Hepatic stellate cell (primary cell): ENCODE results near the gene KCNJ14.

Experiments
- DNase-seq: peaks from one replicate; pipeline ENCODE4 v3.0.0; 2011; ENCODE audit warnings: low spot score

The KCNJ14 gene

DNA sequence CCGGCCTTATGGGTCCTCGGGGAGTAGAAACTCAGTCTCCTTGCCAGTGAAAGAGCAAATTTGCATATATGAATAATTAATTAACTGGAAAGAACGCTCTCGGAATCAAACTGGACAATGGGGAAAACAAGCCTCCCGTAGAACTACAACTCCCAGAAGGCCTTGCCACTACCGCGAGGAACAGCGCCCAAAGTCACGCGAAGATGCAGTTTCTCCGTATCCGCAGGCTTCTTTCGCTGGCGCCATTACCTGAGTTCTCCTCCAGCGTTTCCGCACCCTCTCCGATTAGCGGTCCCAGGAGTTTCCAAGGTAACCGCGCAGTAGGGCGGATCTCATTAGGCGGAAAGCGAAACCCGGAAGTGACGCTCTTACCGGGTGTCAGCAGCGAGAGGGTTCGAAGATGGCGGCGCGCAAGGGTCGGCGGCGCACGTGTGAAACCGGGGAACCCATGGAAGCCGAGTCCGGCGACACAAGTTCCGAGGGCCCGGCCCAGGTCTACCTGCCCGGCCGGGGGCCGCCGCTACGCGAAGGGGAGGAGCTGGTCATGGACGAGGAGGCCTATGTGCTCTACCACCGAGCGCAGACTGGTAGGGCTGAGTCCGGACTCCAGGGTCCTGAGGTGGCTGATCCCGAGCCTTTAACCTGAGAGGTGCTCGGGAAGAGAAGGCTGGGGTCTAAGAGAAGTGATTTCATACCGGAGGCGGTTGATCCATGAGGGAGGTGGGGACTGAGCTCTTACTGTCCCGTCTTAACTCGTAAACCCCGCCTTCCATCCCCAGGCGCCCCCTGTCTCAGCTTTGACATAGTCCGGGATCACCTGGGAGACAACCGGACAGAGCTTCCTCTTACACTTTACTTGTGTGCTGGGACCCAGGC lies 9.5 kb upstream of the KCNJ14 start, which contains the start of gene GRWD1:
Gene GRWD1, plus strand, starts transcription at position 378 of the 876 bp plus-strand sequence. Its CDS starts 23 bp downstream, at position 401.
- peak; percentile 98 for DNase-seq

DNA sequence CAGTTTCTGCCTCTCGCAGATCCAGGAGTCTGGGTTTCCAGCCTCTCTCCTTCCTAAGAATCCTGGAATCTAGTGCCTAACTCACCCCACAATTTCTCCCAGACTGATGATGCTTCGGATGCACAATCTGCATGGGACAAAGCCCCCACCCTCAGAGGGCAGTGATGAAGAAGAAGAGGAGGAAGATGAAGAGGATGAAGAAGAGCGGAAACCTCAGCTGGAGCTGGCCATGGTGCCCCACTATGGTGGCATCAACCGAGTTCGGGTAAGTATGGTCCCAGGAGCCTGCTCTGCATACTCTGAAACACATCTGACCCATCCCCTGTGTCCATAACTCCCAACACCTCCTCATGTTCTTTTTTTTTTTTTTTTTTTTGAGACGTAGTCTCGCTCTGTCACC lies 8.8 kb upstream of the KCNJ14 start:
- DNase-seq = no peak

DNA sequence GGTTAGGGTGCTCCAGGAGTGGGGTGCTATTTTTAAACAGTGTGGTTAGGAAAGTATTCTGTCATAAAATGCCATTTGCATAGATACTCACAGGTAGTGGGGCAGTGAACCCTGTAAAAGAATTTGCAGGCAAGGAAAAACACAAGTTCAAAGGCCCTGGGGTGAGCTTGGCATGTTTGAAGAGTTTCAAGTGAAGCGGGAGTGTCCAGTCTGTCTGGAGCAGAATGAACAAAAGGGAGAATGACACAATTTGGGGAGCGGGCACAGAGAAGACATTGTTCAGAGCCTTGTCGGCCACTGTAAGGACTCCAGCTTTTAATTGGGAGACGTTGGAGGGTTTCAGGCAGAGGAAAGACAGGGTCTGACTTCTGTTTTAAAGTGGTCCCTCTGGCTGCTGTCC lies 6.8 kb upstream of the KCNJ14 start:
- no peak for DNase-seq

DNA sequence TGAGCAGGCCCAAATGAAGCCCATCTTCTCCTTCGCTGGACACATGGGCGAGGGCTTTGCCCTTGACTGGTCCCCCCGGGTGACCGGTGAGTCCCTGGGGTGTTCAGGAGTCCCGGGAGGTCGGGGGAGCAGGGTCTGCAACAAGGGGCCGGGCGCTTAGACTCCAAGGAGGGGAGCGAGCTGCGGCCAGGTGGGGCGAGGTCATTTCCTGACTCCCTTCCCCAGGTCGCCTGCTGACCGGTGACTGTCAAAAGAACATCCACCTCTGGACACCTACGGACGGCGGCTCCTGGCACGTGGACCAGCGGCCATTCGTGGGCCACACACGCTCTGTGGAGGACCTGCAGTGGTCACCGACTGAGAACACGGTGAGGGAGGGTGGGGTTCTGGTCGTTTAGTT lies 4.9 kb upstream of the KCNJ14 start:
- DNase-seq = no peak

DNA sequence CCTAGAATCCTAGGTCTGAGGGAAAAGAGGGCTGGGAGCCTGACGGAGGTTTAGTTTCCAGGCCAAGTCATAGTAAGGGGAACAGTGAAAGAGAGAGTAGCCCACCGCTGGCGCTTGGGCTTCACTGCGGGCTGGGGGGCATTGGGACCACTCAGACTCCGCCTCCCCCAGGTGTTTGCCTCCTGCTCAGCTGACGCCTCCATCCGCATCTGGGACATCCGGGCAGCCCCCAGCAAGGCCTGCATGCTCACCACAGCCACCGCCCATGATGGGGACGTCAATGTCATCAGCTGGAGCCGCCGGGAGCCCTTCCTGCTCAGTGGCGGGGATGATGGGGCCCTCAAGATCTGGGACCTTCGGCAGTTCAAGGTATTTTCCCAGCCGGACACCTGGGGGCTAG lies 4.5 kb upstream of the KCNJ14 start:
- no peak for DNase-seq

DNA sequence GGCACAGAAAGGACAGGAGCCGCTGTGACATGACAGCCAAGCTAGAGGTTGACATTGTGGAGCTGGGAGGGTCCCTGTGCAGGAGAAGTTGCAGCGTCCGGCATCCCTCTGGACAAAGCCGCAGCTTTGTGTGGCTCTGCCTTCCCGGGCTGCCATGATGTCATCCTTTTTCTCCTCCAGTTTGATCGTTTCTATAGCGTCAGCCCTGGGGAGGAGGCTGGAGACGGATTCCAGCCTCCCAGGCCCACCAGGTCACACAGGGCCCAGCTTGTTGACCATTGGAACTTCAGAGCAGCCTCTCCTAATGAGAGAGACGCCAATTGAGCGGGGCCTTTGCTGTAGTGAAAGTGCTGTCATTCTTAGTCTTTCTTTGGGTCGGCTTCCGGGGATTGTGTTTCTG lies 3.8 kb upstream of the KCNJ14 start:
- no peak for DNase-seq

DNA sequence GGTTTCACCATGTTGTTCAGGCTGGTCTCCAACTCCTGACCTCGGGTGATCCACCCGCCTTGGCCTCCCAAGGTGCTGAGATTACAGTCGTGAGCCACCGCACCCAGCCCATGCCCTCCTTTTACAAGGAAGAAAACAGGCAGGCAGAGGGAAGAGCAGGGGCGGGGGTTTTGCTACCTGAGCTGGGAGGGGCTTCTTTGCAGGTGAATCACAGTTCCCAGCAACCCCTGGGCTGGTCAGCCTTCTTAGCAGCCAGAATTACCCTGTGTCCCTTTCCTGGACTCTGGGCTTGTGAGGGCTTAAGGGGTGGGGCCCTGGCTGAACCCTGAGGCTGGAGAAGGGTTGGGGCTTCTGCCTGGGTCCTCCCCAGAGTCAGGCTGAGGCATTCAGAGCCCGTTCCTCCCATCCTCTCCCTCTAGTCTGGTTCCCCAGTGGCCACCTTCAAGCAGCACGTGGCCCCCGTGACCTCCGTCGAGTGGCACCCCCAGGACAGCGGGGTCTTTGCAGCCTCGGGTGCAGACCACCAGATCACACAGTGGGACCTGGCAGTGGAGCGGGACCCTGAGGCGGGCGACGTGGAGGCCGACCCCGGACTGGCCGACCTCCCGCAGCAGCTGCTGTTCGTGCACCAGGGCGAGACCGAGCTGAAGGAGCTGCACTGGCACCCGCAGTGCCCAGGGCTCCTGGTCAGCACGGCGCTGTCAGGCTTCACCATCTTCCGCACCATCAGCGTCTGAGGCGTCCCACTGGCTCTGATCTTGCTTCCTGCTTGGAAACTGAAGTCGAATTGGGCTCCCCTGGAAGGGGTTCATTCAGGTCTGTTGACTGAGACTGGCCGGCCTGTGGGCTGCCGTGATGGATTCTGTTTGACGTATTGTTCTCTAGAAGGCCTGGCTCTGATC lies 2.8 kb upstream of the KCNJ14 start:
- DNase-seq = no peak

DNA sequence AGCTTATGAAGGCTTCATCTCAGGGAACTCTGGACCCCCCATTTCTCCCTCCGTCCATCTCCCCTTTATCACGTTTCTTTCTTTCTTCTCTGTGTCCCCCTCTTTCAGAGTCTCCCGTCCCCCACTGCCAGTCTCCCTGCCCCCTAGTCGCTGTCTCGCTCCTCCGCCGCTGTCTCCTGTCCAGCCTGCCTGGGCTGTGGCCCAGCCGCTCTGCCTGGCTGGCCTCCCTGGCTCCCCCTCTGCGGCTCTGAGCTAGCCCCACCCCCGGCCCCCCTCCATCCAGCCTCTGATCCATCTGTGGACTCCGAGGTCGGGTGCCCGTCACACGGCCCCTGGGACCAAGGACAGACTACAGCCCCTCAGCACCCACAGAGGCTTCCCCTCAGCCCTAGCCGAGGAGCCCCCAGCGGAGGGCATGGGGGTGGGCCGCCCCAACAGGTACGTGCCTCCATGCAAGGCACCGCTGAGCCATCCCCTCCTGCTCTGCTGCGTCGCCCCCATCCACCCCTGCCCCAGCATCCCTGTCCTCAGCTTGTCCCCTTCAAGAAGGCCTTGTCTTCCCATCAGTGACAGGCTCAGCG lies 1.1 kb upstream of the KCNJ14 start:
- DNase-seq = no peak

DNA sequence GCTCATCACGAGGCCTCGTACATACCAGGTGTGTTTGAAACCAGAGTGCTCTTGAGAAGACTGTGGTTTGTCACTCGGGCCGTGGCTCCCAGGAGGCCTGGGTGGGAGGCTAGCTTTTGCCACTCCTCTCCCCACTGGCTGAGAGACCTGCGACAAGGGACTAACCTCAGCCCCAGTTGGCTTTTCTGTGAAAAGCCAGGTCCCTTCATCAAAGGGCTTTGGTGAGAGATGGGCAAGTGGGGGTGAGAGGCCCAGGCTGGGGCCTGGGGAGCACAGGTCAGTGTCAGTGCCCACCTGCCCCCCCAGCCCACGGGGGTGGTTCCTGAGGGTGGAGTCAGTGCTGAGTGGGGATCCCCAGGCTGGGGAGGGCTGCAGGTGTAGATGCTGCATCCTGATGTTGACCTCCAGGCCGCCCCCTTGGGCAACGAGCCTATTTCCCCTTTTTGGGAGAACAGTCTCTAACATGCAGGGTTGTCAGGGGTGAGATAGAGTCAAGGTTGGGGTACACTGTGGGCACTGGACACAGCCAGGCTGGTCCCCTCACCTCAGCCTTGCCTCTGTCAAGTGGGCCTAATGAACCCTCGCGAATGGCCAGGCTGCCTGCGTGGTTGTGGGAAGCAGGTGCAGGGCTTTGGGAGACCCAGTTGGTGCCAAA lies 661 bp downstream of the KCNJ14 start:
- no peak for DNase-seq

DNA sequence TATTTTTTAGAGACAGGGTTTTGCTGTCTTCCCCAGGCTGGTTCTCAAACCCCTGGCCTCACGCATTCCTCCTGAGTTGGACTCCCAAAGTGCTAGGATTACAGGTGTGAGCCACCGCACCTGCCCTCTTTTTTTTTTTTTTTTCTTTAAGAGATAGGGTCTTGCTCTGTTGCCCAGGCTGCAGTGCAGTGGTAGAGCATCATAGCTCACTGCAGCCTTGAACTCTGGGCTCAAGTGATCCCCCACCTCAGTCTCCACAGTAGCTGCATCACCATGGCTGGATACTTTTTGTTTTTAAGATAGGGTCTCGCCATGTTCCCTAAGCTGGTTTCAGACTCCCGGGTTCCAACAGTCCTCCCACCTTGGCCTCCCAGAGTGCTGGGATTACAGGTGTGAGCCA lies 1.5 kb downstream of the KCNJ14 start:
- DNase-seq = no peak

DNA sequence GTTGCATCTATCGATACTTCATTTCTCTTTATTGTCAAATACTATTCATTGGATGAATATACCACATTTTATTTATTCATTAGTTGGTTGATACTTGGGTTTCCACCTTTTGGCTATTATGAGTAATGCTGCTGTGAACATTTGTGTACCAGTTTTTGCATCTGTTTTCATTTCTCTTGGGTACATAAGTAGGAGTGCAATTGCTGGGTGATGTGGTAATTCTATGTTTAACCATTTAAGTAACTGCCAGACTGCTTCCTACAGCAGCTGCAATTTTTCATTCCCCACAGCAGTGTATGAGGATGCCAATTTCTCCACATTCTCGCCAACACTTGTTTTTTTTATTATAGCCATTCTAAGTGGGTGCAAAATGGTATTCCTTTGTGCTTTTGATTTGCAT lies 2.6 kb downstream of the KCNJ14 start:
- DNase-seq = no peak

DNA sequence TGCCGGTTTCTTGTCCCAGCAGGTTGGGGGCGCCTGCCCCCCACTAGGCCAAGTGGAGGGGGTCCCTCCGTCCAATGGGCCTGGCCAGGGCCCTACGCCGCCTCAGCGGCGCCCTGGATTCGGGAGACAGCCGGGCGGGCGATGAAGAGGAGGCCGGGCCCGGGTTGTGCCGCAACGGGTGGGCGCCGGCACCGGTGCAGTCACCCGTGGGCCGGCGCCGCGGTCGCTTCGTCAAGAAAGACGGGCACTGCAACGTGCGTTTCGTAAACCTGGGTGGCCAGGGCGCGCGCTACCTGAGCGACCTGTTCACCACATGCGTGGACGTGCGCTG lies 6.2 kb downstream of the KCNJ14 start:
- no peak for DNase-seq

DNA sequence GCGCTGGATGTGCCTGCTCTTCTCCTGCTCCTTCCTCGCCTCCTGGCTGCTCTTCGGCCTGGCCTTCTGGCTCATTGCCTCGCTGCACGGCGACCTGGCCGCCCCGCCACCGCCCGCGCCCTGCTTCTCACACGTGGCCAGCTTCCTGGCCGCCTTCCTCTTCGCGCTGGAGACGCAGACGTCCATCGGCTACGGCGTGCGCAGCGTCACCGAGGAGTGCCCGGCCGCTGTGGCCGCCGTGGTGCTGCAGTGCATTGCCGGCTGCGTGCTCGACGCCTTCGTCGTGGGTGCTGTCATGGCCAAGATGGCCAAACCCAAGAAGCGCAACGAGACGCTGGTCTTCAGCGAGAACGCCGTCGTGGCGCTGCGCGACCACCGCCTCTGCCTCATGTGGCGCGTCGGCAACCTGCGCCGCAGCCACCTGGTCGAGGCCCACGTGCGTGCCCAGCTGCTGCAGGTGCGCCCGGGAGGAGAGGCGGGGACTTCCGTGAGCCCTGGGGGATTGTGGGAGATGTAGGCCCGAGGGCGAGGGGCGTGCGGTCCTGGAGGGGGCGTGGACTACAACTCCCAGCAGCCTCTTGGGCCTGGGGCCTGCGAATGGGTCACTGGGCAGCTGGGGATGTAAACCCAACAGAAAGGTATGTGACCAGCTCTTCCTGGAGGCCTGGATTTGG lies 6.7 kb downstream of the KCNJ14 start:
- DNase-seq = no peak

DNA sequence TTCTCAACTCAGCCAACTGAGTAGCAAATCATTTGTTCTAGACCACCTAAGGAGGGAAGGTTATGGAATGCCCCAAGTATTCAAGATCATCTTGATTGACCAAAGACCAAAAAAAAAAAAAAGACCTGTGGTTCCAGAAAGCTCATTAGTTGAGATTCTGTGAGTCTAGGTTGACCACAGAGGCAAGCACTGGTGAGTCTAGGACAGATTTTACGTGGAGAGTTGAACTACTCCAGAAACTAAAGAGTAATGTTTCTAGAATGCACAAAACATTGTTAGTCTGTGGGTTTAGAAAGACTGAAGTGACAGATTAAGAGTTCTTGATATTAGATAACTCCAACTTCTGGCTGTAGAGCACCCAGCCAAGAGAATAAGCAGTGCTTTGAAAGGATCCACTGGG lies 9.8 kb downstream of the KCNJ14 start:
- DNase-seq = no peak

DNA sequence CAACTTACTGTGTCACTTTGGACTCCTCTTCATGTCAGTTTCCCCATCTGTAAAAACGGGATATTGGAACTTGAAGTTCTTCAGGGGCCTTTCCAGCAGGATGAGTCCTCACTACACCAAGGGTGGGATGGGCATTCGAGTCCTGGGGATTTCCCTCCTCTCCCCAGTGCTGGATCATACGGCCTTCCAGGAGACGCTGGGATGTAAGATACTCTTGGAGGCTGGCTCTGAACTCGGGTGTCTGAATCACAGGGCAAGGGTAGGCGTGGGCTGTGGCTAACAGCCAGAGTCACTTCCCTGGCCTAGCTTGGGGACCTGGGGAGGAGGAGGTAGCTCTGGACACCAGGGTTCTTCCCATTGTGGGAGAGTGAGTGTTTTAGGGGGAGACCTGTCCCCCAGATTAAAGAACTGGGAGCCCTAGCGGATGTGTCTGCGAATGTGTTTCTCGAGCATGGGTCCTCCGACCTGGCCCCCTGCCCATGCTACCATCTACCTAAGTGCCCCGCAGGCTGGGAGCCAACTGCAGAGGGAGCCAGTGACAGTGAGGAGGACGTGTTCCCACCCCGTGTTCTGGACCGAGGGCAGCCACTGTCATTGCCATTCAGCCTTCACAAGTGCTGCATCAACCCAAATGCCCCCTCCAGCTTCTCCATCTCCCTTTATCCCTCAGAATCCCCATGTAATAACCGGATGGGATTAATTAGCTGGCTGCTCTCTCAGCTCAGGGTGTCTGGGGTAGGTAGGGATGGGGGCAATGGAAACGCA lies 11.4 kb downstream of the KCNJ14 start:
- peak; percentile 63 for DNase-seq

DNA sequence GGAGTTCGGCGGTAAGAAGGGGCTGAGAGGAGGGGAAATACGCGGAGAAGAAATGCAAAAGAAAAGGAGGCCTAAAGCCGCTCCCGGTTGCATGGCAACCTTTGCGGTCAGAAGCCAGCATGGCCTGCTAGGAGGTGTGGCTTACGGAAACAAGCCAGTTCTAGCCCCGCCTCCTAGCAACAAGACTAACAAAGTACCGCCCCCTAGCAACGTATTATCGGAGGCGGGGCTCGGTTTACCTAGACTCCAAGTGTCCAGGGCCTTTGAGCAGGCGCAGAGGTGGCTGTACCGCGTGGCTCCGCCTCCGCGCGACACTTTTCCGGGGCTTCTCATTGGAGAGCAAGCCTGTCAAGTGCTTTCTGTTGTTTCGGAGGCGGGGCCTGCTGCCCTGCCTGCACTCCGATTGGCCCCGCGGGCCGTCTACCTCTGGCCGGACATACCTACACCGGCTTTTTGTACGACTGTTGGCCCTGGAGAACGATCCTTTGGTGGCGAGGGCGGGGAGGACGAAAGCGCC lies 13.5 kb downstream of the KCNJ14 start:
- peak; percentile 99 for DNase-seq

DNA sequence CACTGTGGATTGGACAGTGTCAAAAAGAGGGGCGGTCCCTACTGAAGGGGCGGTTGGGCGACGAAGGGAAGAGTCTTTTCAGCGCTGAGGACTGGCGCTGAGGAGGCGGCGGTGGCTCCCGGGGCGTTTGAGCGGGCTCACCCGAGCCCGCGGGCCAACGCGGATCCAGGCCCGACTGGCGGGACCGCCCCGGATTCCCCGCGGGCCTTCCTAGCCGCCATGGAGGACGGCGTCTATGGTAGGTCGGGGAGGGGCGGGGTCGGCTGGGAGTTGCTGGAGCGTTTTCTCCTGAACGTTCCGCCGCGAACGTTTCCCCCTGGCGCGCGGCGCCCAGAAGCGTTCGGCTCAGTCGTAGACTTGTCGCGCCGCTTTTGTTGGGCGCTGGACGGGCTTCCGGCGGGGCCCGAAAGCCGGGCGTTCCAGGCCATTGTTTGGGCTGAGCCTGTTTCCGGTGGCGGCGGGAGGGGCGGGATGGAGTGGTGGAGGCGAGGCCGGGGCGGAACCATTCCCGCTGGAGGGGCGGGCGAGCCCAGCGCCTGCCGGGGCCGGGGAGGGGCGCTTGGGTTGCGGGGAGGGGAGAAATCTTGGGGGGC lies 14.0 kb downstream of the KCNJ14 start, which contains the start of gene CYTH2:
Gene CYTH2, plus strand, starts transcription at position 81 of the 593 bp plus-strand sequence. Its CDS starts 139 bp downstream, at position 220.
- DNase-seq = peak; percentile 85

DNA sequence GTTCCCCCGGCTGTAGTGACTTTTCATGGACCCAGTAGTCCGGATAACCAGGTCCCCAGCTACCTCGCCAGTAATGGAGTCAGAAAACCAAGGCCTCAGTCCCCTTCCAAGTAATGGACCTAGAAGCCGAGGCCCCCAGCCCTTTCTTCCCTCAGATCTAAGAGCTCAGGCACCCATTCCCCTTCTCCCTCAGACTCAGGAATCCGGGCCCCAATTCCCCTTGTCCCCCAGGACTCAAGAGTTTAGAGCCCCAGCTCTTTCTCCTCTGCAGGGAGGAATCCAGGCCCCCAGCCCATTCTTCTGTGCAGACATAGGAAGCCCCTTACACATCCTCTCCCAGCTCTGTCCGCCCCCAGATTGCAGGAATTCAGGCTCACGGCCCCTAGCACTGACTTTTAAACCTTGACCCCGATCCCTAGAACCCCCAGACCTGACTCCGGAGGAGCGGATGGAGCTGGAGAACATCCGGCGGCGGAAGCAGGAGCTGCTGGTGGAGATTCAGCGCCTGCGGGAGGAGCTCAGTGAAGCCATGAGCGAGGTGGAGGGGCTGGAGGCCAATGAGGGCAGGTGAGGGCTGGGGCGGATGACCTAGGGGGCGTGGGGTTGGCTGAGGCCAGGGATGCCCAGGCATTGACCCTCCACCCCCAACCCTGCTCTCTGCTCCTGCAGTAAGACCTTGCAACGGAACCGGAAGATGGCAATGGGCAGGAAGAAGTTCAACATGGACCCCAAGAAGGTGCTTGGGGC lies 14.7 kb downstream of the KCNJ14 start:
- no peak for DNase-seq

DNA sequence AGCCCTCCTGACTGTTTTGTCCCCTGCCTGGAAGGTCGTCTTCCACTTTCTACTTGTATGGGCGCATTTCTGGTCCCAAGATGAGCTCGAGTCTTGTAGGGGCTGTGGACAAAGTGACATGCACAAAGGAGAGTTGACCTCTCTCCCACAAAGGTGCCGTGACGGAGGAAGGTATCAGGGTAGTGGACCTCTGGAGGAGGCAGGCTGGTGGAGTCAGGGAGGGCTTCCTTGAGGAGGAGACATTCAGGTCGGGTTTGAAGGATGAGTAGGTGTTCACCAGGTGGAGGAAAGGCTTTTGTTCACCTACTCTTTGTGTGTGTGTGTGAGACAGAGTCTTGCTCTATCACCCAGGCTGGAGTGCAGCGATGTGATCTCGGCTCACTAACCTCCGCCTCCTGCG lies 15.5 kb downstream of the KCNJ14 start:
- DNase-seq = no peak
